ENCODE data around the gene APC.

GRCh38 chr5:112854651-112855050 is 117.0 kb downstream of the APC start:
- TF ChIP-seq CTCF (IDR thresholded peaks at IDR 0.05 in 2 of 3, conservative IDR thresholded peaks at IDR 0.05 in 1 of 3; ENCODE audit: borderline replicate concordance in 1 of 3, insufficient read depth in 1 of 3, low read depth in 2 of 3, low read length in 2 of 3) (no peak), JUND (IDR thresholded peaks at IDR 0.05) (no peak)
